HG02610 (cell line): ENCODE results near the gene PYCARD.

Source experiments
- ATAC-seq: cut with Tn5 transposase; IDR thresholded peaks from one replicate; pipeline ENCODE4 v1.9.1; 2021; ENCODE audit warnings: mild to moderate bottlenecking, moderate library complexity; ENCODE audit not compliant: unreplicated experiment

PYCARD gene

DNA sequence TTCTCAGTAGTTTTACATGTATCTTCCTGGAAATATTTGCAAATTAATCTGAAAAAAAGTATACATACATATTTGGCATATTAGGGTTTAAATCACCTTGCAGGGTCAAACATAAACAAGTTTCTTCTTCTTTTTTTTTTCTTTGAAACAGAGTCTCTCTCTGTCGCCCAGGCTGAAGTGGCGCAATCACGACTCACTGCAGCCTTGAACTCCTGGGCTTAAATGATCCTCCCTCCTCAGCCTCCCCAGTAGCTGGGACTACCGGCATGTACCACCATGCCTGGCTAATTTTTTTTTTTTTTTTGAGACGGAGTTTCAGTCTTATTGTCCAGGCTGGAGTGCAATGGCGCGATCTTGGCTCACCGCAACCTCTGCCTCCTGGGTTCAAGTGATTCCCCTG is 35.2 kb downstream of the PYCARD start:
- no peak for ATAC-seq

- ATAC-seq, result no peak
Observed at GRCh38 chr16:31157136-31157535, 45.4 kb downstream of the PYCARD start.
